OCI-LY1 (cell line): ENCODE results near the gene DYRK3.

Experiments
- EZH2 ChIP-seq: fragments of 200-600 bp; sonication (generic), shearing (Covaris generic); IDR thresholded peaks from 2 replicates; pipeline ENCODE4 v1.8.0; 2017; ENCODE audit warnings: borderline replicate concordance, mixed run types, mild to moderate bottlenecking, antibody characterized with exemption, low read length, moderate library complexity, mixed read lengths
- TF ChIP-seq, protein P1 (sequence below): fragments of 200-600 bp; sonication (generic), shearing (Covaris generic); IDR thresholded peaks from 2 replicates; pipeline ENCODE4 v1.5.1; 2017; ENCODE audit warnings: mild to moderate bottlenecking, antibody characterized with exemption, low read length, moderate library complexity, mixed read lengths

- TF ChIP-seq, protein P1, sequence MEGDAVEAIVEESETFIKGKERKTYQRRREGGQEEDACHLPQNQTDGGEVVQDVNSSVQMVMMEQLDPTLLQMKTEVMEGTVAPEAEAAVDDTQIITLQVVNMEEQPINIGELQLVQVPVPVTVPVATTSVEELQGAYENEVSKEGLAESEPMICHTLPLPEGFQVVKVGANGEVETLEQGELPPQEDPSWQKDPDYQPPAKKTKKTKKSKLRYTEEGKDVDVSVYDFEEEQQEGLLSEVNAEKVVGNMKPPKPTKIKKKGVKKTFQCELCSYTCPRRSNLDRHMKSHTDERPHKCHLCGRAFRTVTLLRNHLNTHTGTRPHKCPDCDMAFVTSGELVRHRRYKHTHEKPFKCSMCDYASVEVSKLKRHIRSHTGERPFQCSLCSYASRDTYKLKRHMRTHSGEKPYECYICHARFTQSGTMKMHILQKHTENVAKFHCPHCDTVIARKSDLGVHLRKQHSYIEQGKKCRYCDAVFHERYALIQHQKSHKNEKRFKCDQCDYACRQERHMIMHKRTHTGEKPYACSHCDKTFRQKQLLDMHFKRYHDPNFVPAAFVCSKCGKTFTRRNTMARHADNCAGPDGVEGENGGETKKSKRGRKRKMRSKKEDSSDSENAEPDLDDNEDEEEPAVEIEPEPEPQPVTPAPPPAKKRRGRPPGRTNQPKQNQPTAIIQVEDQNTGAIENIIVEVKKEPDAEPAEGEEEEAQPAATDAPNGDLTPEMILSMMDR = peak; percentile 91
- TF ChIP-seq EZH2 = no peak
These were observed 814 bp upstream of the DYRK3 start for GRCh38 chr1:206634365-206635079.
